Measurements from ENCODE around the gene SCLY.

Gene SCLY

DNA sequence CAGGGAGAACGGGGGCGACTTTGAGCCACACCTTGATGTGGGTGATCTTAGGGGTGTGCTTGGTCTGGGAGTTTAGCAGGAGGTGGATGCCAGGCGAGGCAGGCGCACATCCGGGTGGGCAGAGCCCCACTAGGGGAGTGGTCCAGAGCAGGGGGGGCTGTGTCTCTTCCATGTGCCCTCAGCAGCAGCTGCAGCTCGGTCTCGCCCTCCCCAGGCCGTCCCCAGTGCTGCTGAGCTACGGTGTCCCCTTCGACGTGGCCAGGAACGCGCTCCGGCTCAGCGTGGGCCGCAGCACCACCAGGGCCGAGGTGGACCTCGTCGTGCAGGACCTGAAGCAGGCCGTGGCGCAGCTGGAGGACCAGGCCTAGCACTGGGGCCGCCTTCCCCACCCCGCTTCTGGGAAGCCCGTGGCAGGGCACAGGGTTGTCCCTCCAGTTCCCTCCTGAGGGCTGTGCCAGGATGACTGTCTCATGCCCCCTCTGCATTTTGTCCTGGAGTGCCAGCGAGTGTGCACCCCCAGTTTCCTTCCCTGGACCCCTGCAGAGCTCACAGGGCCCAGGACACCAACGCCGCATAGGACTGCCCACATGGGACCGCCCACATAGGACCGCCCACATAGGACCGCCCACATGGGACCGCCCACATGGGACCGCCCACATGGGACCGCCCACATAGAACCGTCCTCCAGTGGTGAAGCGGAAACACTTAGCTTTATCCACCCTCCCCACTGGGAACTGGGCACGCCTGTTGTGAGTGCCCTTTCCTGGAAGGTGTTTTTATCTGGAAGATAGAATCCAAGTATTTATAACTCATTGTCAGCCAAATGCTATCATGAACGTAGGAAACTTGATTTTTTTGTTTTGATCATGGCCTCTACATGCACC lies 37.4 kb downstream of the SCLY start:
- no peak for DNase-seq (ENCODE audit: low read depth in 2 of 2)

DNA sequence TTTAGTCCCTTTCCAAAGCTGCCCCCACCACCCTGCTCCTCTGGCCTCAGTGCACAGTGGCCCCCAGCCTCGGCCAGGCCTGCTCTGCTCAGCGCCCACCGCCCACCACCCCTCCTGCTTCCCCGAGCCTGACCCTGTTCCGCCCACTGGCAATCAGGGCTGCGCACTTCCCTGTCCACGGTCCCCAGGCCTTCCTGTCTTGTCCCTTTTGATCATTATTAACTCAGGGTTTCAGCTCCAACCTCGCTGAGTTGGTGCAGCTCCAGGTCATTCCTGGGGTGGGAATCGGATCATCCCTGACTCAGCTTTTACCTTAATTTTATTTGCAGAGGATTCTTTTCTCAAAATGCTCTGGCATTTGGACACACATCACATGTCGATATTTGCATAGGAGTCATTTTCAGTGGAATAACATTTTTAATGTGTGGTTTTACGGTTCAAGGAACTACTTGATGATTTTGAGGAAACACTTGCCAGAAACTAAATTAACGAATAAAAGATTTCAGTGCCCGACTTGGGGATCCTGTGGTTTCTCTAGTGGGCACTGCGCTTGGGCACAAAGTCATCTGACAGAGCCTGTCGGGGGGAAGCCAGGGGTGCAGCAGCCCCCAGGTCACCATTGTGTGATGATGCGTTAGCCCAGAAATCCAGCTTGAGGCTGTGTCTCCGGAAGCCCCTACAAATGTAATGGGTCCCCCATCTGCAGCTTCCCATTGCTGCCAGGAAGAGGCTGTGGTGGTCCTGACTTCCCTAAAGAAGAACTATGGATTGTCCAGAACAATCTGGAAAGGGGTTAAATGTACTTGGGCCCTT lies 38.3 kb downstream of the SCLY start:
- DNase-seq (ENCODE audit: low read depth in 2 of 2), result no peak

DNA sequence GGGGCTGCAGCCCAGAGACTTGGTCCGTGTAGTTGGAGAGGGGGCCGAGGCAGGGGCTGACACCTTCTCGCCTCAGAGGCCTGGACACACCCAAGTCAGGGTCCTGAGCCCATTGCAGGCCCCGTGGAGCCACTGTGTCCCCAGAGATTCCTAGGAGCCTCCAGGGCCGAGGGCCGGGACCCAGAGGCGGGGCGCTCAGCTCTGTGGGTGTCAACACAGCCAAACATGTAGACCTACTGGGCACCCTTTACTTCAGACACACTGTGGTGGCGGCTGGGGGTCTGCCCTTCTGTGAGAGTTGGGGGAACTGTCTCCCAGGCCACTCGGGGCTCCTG lies 38.9 kb downstream of the SCLY start:
- no peak for DNase-seq (ENCODE audit: low read depth in 2 of 2)

DNA sequence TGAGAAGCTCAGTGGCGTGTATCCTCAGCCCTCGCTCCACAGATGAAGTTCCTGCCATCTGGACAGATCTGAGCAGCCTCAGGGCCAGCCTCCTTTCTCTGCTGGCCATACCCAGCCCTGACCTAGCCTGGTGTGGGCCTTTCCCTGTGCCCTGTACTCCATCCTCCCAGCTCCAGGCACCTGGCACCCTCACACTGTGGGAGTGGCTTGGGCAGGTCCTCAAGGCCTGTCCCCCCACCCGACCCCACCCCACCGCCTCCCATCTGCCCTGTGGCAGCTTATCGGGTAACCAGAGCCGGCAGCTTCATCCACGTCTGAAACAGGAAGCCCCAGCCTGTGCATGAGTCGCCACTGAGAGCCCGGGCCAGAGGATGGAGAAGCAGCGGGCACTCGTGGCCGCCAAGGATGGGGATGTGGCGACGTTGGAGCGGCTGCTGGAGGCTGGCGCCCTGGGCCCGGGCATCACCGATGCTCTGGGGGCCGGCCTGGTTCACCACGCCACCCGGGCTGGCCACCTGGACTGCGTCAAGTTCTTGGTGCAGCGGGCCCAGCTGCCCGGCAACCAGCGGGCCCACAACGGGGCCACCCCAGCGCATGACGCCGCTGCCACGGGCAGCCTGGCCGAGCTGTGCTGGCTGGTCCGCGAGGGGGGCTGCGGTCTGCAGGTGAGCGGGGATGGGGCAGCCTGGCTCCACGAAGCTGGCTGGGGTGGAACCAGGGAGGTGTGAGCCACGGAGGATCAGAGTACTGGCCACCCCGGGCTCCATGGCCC lies 39.4 kb downstream of the SCLY start, which contains the start of gene ESPNL:
Gene ESPNL, plus strand, starts transcription at position 292 of the 772 bp plus-strand sequence. Its CDS starts 80 bp downstream, at position 372.
- DNase-seq (ENCODE audit: low read depth in 2 of 2), result no peak

DNA sequence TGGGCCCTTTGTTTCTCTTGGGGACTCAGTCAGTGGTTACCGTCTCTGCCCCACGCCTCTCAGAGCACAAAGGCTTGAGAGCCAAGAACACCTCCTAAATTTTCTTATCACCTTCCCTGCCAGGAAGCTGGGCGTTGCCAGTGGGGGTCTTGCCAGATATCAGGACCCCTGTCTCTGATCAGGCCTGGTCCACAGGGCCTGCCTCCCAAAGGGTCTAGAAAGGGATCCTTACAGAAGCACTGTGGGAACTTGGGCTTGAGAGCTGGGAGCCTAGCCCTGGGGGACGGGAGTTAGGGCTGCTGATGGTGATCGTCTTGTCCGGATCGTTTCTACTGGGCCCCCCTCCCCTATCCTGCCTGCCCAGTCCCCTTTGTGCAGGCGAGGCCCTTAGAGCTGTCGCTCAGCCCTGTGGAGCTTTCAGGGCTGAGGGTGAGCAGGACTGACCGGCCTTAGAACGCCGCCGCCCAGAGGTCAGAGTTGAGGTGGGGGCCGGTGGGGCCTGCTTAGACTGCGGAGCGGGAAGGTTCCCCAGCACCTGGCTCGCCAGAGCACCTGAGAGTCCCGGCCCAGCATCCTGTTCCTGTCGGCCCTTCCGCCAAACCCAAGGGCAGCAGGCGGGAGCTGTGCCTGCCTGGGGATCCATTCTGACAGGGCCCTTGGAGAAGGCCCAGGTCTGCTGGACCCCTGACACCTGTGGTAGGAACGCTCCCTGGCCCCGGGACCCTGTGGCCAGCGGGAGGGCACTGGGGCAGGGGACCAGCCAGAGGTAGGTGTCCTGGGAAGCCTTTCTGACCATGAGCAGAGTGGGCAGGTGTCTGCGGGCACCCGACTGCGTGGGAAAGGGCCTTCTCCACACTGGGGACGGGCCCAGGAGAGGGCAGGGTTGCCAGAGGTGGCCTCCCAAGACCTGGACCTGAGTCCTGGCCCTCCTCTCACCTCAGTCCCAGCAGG lies 40.3 kb downstream of the SCLY start:
- no peak for DNase-seq (ENCODE audit: low read depth in 2 of 2)

DNA sequence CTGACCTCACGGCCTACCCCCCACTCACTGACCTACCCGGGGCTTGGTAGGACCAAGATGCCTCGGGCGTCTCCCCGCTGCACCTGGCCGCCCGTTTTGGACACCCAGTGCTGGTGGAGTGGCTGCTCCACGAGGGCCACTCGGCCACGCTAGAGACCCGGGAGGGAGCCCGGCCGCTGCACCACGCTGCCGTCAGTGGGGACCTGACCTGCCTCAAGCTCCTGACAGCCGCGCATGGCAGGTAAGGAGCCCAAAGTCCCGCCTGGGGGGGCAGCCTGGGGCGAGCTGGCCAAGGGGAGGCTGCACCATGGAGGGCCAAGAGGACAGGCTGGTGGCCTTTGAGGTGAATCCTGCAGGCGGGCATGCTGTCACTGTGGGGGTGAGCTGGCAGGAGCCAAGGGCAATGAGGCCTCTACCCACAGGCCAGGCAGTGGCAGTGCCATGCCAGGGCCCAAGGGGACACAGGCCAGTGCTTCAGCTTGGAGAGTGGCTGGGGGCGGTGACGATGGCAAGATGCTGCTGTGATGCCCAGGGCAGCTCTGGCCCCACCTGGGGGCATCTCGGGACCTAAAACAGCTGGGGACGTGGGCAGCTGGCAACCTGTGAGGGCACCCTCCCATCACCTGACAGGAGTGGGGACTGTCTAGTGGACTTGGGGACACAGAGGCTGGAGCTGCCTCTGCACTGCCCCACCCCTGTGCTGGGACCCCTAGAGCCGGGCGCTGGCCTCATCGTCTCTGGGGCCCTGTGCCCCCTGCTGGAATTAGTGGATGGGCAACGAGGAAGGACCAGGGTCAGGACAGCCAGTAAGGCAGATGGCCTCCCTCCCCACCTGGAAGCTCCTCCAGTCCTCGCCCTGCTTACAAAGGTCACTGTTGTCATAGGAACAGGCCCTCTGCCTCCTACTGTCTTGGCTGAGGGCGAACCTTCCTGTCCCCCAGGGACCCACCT lies 41.4 kb downstream of the SCLY start:
- DNase-seq (ENCODE audit: low read depth in 2 of 2), result no peak

DNA sequence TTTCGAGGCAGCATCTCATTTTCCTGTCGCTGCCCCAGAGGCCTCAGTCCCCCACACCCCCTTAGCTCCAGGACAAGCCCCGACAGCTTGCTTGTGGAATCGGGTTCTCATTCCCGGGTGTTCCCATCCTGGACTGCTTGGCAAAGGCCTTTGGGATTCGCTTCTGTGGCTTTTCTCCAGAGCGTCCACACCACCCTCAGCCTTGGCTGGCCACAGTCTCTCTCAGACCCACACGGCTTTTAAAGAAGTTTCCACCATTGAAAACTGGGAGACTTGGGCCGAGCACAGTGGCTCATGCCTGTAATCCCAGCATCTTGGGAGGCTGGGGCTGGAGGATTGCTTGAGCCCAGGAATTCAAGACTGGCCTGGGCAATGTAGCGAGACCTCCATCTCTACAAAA lies 42.1 kb downstream of the SCLY start:
- DNase-seq (ENCODE audit: low read depth in 2 of 2), result no peak

DNA sequence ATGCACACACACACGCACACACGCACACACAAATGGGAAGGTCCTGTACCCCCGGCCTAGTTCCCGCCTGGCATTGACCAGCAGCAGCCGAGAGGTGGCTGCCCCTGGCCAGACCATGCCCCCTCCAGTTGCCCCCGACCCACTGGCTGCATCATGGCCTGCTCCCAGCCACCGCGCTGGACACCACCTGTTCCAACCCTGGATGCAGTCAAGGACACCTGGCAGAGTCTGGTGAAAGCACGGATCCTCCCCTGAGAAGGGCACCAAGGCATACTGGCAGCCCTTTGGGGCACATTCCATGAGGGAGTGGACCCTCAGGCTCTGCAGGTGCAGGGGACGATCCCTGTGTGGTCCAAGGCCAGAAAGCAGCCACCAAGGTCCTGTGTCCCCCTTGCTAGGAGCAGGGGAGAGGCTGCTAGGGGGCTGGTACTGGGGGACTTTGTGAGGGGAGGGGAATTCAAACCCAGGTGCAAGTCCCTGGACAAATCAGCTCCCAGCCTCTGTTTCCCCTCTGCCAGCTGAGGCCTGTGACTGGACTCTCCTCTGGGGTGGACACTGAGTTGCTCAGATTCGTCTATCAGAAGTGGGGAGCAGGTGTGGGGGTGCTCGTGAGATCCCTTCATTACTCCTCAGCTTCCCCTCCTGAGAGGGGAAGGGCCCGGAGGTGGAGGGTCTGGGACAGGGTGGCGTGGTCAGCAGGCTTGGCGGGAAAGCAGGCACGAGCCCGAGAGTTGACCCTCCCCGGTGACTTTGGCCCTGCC lies 42.8 kb downstream of the SCLY start:
- no peak for DNase-seq (ENCODE audit: low read depth in 2 of 2)

DNA sequence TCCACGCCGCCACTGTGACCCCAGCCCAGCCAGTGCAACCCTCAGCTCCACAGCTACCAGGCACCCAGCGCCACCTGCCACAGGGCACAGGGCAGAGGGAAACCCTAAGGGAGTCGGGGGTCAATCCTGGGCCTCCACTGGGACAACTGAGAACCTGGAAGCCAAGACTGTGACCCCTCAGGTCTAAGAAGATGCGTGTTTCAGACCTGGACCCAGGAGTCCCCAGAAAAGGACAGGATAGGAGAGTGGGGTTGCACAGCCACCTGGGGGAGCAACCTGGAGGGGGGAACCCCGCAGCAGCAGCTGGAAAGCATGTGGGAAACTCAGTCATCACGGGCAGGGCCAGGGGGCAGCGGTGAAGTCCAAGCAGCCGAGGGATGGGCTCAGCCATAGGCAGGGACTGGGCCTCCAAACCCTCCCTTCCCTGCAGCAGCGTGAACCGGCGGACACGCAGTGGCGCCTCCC lies 43.5 kb downstream of the SCLY start:
- DNase-seq (ENCODE audit: low read depth in 2 of 2), result no peak

DNA sequence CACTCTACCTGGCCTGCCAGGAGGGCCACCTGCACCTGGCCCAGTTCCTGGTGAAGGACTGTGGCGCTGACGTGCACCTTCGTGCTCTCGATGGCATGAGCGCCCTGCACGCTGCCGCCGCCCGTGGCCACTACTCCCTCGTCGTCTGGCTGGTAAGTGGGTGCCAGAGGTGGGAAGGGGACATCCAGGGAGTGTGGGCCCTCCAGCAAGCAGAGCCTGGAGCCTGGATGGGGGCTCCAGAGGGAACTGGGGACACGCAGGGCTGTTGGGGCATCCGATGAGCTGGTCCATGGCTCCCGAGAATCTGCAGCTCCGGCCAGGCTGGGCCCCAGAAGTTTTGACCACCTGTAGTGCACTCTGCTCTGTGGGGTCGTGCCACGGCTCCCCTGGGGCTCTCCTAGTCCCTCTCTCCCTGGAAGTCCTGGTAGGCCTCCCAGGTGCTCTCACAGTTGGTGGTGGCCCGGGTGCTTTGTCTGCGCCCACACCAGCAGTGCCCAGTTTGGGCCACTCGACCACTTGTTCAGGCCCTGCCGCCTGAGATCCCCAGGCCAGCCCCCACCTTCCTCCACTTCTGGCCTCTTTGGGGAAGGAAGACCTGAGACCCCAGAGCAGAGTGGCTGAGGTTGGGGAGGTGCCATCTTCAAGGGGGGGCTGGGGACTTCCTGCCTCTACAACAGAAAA lies 44.0 kb downstream of the SCLY start:
- no peak for DNase-seq (ENCODE audit: low read depth in 2 of 2)

DNA sequence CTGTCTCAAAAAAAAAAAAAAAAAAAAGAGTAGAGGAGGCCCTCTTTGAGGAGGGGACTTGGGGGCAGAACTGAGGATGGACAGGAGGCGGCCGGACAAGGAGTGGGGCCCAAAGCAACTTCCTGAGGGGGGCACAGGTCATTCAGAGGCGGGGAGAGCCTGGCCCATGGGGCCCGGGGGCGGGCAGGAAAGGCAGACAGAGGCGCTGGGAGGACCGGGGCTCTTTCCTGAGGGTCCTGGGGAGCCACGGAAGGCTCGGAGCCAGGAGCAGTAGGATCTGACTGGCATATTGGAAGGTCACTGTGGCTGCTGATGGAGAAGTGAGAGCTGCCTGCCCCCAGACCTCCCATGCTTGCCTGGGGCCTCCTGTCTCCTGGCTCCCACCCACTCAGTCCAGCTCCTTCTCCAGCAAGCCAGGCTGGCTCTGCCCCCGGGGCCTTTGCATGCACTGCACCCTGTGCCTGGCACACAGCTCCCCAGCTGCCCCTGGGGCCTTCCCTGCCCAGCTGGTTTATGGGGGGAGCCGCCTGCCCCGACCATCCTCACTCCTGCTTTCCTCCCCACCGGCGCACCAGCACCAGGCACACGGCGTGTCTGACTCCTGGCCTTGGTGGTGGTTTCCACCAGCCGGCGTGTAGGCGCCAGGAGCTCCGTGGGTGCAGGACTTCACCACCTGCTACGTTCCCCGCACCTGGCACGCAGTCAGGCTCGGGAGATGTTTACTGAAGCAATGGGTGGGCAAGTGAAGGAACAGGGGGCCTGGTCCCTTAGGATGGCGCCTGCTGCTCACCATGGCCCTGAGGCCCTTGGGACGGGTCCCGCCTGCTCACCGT lies 44.9 kb downstream of the SCLY start:
- DNase-seq (ENCODE audit: low read depth in 2 of 2), result no peak

DNA sequence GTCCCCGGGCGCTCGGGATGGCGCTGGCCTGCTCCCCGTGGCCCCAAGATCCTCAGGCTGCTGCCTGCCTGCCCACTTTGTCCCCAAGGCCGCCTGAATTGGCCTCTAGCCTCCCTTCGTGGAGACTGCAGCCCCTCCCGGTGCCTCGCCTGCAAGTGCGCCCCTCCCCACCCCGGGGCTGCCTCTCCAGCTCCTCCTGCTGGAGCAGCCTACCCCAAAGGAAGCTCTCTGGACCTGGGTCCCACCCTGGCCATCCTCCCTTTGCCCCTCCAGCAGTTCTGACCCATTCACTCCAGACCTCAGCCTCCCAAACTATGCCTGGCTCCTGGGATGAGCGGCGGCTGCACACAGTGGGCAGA lies 45.5 kb downstream of the SCLY start:
- DNase-seq (ENCODE audit: low read depth in 2 of 2), result no peak

DNA sequence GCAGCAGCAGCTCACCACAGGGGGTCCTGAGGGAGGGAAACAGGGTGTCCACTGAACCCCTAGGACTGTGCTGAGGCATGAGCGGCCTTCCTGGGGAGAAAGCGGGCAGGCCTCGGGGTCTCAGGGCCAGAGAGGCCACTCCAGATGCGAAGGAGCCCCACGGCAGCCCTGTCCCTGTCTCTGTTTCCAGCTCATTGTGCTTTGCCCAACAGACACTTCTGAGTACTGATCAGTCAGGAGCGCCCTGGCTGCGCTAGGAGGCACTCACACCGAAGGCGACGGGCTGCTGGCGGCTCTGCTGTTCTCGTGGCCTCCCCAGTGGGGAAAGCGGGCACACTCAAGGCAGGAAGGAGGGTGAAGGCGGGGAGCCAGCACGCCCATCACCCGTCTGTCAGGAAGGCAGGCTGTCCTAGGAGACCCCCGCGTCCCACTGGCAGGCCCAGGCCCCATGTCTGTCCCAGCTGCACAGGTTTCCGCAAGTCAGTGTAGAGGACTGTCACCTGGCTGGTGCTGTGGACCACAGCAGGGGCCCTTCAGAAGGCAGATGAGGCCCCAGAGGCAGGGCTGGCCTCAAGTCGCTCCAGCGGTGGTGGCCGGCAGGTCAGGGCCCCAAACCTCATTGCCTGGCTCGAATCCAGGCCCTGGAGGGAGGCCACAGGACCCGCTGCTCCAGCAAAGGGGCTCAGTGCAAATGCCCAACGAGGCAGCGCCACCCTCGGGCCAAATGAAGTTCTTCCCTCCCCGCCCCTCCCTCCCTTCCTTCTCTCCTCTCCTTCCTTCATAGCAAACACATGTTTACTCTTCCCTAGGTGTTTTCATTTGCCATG lies 46.1 kb downstream of the SCLY start:
- DNase-seq (ENCODE audit: low read depth in 2 of 2), result no peak

DNA sequence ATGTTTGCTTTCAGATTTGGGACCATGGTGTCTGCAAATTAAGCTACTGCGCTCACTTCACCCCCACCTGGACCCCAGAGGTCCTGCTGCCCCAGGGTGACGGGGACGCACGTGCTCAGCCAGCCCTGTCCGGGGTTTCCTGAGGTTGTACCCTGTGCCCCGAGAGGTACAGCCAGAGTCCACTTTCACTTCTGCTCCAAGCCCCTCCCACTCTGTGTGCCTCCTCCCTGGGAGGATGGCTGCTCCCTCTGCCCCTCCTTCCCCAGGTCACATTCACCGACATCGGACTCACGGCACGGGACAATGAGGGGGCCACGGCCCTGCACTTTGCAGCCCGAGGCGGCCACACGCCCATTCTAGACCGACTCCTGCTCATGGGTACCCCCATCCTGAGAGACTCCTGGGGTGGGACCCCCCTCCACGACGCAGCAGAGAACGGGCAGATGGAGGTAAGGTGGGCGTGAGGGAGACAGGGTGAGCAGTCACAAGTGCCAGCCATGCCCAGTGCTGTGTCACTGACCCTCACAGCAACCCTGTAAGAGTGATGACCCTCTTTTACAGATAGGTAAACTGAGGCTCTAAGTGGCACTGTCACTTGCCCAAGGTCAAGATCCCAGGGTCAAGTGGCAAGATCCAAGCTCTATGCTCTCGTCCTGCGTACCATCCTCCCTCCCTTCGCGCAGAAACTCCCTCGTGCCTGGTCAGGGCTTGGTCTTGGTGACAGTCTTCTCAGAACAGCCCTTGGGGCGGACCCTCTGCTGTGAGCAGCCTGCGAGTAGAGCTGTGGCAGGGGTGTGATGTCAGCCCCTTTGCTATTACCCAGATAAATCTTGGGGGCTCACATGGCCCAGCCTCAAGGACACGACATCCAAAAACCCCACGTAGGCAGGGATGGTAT lies 47.0 kb downstream of the SCLY start:
- no peak for DNase-seq (ENCODE audit: low read depth in 2 of 2)

DNA sequence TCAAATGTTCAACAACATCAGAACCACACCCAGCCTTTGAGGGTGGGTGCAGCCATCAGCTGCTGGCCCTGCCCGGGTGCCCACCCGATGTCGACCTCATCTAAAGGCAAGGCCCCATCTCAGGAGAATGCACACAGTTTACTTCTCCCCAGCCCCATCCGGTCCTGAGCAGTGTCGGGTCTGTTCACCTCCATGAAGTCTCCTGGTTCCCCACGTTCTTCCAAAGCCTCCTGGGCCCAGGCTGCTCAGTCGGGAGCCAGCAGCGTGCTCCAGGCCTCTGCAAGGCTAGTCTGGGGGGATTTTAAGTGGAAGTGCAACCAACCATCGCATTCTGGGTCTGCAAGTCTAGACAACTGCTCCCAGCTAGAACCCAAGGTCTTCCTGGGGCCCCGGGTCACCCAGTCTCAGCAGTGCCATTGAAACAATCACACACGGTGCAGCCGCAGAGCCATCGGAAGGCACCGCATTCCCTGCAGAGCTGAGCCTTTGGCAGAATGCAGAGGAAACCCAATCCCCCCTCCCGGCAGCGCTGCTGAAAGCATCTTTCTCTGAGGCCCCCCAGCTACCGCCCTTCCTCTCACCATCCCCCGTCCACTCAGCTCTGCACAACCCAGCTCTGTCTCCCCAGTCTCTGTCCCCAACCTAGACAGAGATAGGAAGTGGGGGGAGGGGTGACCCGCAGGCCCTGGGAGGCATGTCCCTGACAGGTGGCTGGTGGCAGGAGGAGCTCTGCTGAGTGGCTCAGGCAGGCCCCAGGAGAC lies 47.8 kb downstream of the SCLY start:
- no peak for DNase-seq (ENCODE audit: low read depth in 2 of 2)

All from stimulated activated CD8-positive, alpha-beta memory T cell treated with anti-CD3 and anti-CD28 coated beads, Interleukin-15, amount 100 ng/mL, for 48 hours (primary cell).